Measurements from ENCODE around the gene KRT17.
"Not testable (repeated sequence)": the region's sequence is repeated elsewhere in the genome, so short reads cannot be mapped to it uniquely, and the experiment has no call there.

GRCh38 chr17:41576740-41577139, 47.6 kb downstream of the KRT17 start:
- TF ChIP-seq CTCF, POLR2A (IDR thresholded peaks at IDR 0.05): not testable (repeated sequence)

Measured in adrenal gland (tissue), 5 donors.